NCI-H526 treated with DMSO at 0.1 percent for 48 hours (cell line): Measurements from ENCODE around the gene KMT5B.
A peak's percentile ranks its signal among the peaks of the same experiment; 100 is the strongest.
"Not testable (repeated sequence)": the region's sequence is repeated elsewhere in the genome, so short reads cannot be mapped to it uniquely, and the experiment has no call there.

ENCODE experiments used
- DNase-seq: peaks from one replicate; lab custom pipeline; 2025; lab: John Stamatoyannopoulos, UW

KMT5B gene

GRCh38 chr11:68213135-68213515 lies at the start of gene KMT5B:
Gene KMT5B (minus strand): TSS chr11:68213296. CDS start chr11:68190076, 23,220 bp downstream.
- peak; percentile 51 for DNase-seq

- no peak for DNase-seq
These were observed 49.4 kb upstream of the KMT5B start for GRCh38 chr11:68262544-68262827.

- no peak for DNase-seq
These were observed 48.9 kb upstream of the KMT5B start for GRCh38 chr11:68261749-68262543.

- no peak for DNase-seq
These were observed 47.9 kb upstream of the KMT5B start for GRCh38 chr11:68261006-68261405.

GRCh38 chr11:68260484-68260883 lies 47.4 kb upstream of the KMT5B start:
- no peak for DNase-seq

GRCh38 chr11:68259122-68259959 lies 46.2 kb upstream of the KMT5B start:
- DNase-seq: no peak

- no peak for DNase-seq
These were observed 45.3 kb upstream of the KMT5B start for GRCh38 chr11:68258363-68258765.

GRCh38 chr11:68257477-68258362 lies 44.6 kb upstream of the KMT5B start:
- peak; percentile 69 for DNase-seq

- DNase-seq: no peak
These were observed 43.2 kb upstream of the KMT5B start for GRCh38 chr11:68256331-68256741.

GRCh38 chr11:68255526-68255925 lies 42.4 kb upstream of the KMT5B start:
- DNase-seq: no peak

- DNase-seq: no peak
These were observed 41.3 kb upstream of the KMT5B start for GRCh38 chr11:68254421-68254820.

- DNase-seq: no peak
These were observed 38.7 kb upstream of the KMT5B start for GRCh38 chr11:68251765-68252164.

- not testable (repeated sequence) for DNase-seq
These were observed 31.8 kb upstream of the KMT5B start for GRCh38 chr11:68244912-68245311.

- DNase-seq: not testable (repeated sequence)
These were observed 30.8 kb upstream of the KMT5B start for GRCh38 chr11:68243847-68244246.

- DNase-seq: no peak
These were observed 29.5 kb upstream of the KMT5B start for GRCh38 chr11:68242616-68243015.

GRCh38 chr11:68231621-68232020 lies 18.5 kb upstream of the KMT5B start:
- DNase-seq: no peak

GRCh38 chr11:68229601-68230000 lies 16.5 kb upstream of the KMT5B start:
- no peak for DNase-seq

- DNase-seq: no peak
These were observed 13.3 kb upstream of the KMT5B start for GRCh38 chr11:68226421-68226820.

- no peak for DNase-seq
These were observed 11.5 kb upstream of the KMT5B start for GRCh38 chr11:68224606-68225005.

GRCh38 chr11:68223275-68223674 lies 10.2 kb upstream of the KMT5B start:
- no peak for DNase-seq

- no peak for DNase-seq
These were observed 8.3 kb upstream of the KMT5B start for GRCh38 chr11:68221406-68221805.

GRCh38 chr11:68216171-68216938 lies 3.3 kb upstream of the KMT5B start:
- no peak for DNase-seq
